Mucosa of rectum (tissue), 2 donors: ENCODE data around the gene ANP32B.

Source experiments
- H3K27ac ChIP-seq, 2 donors: one replicate each; pipeline ENCODE4 v1.7.0; 2013; ENCODE audit warnings: inconsistent platforms in 2 of 2, low read depth in 2 of 2, low read length in 2 of 2
- H3K27me3 ChIP-seq, 2 donors: one replicate each; pipeline ENCODE4 v1.7.0; 2013; ENCODE audit warnings: low read length in 2 of 2; ENCODE audit not compliant: control insufficient read depth in 2 of 2, insufficient read depth in 2 of 2
- H3K36me3 ChIP-seq, 2 donors: one replicate each; pipeline ENCODE4 v1.7.0; 2013; ENCODE audit warnings: low read length in 2 of 2; ENCODE audit not compliant: control insufficient read depth in 2 of 2, insufficient read depth in 2 of 2
- H3K4me1 ChIP-seq, 2 donors: one replicate each; pipeline ENCODE4 v1.7.0; 2013; ENCODE audit warnings: low read length in 2 of 2, mild to moderate bottlenecking in 1 of 2; ENCODE audit not compliant: control insufficient read depth in 2 of 2, insufficient read depth in 2 of 2
- H3K4me3 ChIP-seq, 2 donors: one replicate each; pipeline ENCODE4 v1.7.0; 2013; ENCODE audit warnings: low read length in 2 of 2
- H3K9ac ChIP-seq, 2 donors: one replicate each; pipeline ENCODE4 v1.7.0; 2013; ENCODE audit warnings: low read length in 2 of 2, low read depth in 1 of 2, mild to moderate bottlenecking in 1 of 2
- H3K9me3 ChIP-seq, 2 donors: one replicate each; pipeline ENCODE4 v1.7.0; 2013; ENCODE audit warnings: low read length in 2 of 2; ENCODE audit not compliant: control insufficient read depth in 2 of 2
- donor health status: healthy.
- donor health status: Normal muscosa, but diverticular disease.

Gene ANP32B

DNA sequence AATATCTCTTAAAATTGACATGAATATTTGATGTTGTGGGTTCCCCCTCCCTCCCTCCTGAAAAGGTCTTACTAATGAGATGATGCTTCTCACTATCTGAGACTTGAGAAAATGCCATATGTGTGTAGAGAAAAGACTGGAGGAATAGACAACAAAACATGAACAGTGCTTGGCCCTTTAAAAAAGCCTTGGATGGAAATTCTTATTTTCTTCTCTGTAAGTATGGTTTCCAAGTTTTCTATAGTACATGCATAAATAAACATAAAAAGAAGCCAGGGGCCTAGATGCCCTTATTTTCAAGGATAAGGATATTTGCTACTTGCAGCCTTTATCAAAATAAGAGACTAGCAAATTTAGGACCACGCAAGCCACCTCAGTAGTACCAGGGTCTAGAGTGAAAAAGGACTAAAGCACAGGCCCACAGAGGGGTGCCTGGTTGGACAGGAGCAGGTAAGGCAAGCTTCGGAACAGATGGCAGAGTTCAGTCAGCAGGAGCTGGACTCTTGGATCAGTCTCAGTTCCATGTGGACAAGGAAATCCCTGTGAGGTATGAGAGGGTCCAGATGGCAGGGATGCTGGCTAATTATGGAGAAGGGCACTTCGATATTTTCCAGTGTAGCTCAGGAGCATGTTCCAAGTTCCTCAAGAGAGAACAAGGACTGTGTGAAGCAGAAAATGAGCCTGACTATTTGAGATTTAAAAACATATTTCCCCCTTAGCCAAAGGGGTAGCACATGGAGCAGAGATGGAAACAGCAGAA, 4.6 kb upstream of the ANP32B start:
- Histone ChIP-seq H3K27me3 (no peaks in the 10 kb centered on the region), H3K9me3 (no peaks in the 10 kb centered on the region), H3K4me1 (peaks cover 12 to 13% of the 10 kb centered on the region in 2 donors), H3K4me3 (no peak overlapping the region), H3K27ac (no peak overlapping the region), H3K36me3 (no peaks in the 10 kb centered on the region), H3K9ac (no peak overlapping the region)

- H3K36me3 ChIP-seq, result no peaks in the 10 kb centered on the region
- H3K9ac ChIP-seq, result no peak overlapping the region
- H3K27ac ChIP-seq, result no peak overlapping the region
Measured at GRCh38 chr9:97979788-97980478, 3.2 kb upstream of the ANP32B start.

DNA sequence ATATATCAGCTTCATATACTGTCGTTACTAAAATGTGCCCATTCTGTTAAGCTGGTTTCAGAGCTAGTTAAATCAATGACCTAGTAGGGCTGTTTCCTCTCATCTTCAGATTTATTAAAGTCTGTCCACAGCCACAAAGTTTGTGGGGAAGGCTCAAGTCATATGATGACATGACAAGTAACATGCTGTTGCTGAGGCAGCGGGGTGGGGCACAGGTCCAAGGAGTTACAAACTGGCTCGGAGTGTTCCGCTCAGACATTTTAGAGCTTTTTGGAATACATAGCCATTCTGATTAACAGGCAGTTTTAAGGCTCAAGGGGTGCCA, 2.7 kb upstream of the ANP32B start:
- no peaks in the 10 kb centered on the region for H3K36me3 ChIP-seq
- peaks cover 15 to 17% of the 10 kb centered on the region in 2 donors for H3K4me1 ChIP-seq
- H3K27ac ChIP-seq, result no peak overlapping the region
- H3K4me3 ChIP-seq, result no peak overlapping the region
- no peak overlapping the region for H3K9ac ChIP-seq
- H3K9me3 ChIP-seq, result no peaks in the 10 kb centered on the region
- H3K27me3 ChIP-seq, result no peaks in the 10 kb centered on the region

More at GRCh38 chr9:97979788-97980478, 3.2 kb upstream of the ANP32B start:
- H3K4me3 ChIP-seq, result no peak overlapping the region
- H3K9me3 ChIP-seq, result no peaks in the 10 kb centered on the region
- H3K27me3 ChIP-seq, result no peaks in the 10 kb centered on the region
- H3K4me1 ChIP-seq, result peaks cover 12 to 13% of the 10 kb centered on the region in 2 donors

GRCh38 chr9:97980918-97981845, 2.0 kb upstream of the ANP32B start:
- peak overlapping the region in 1 of 2 donors; percentile 3 for H3K27ac ChIP-seq
- H3K4me1 ChIP-seq, result peaks cover 21 to 22% of the 10 kb centered on the region in 2 donors
- no peaks in the 10 kb centered on the region for H3K27me3 ChIP-seq
- H3K36me3 ChIP-seq, result no peaks in the 10 kb centered on the region
- no peak overlapping the region for H3K9ac ChIP-seq
- no peak overlapping the region for H3K4me3 ChIP-seq
- H3K9me3 ChIP-seq, result no peaks in the 10 kb centered on the region

DNA sequence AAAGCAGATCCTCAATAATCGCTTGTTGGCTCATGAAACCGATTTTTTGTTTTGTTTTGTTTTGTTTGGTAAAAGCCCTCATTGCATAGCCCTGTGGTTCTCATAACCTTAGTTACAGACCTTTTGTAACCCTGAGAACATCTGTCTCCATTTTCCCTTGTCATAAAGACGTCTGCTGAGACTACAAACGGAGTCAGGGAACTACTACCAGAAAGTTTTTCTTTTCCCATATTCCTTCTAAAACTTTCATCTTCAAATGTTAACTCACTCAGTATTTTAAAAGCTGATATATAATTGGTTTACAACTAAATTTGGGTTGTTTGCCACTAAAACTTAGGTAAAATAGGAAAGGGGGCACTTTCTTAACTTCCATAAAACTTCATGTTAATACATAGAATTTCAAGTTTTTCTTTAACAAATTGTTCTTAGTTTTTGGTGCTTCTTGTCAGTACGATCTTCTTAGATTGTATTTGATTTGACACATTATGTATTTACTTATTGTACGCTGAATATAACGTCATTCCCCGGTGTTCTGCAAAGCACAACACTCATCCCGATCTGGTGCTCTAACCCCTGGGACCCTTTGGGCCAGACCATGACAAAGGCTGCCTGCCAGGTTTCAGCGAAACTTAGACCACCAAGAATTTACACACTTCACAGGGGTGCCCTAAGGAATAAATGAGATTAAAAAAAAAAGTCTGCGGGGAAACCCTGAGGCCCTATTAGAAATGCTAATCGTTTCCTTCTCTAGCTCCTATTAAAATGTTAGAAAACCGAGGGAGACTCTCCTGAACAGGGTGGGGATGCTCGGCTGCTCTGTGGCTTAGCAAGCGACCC, 1.1 kb upstream of the ANP32B start:
- H3K9me3 ChIP-seq, result no peaks in the 10 kb centered on the region
- H3K27ac ChIP-seq, result peak overlapping the region; percentile 98
- H3K27me3 ChIP-seq, result no peaks in the 10 kb centered on the region
- no peaks in the 10 kb centered on the region for H3K36me3 ChIP-seq
- peaks cover 22 to 23% of the 10 kb centered on the region in 2 donors for H3K4me1 ChIP-seq
- peak overlapping the region; percentile 81 to 99 for H3K9ac ChIP-seq
- H3K4me3 ChIP-seq, result peak overlapping the region; percentile 75 to 88

GRCh38 chr9:97983589-97984187, 547 bp downstream of the ANP32B start:
- Histone ChIP-seq H3K4me1 (peaks cover 22 to 23% of the 10 kb centered on the region in 2 donors), H3K27me3 (no peaks in the 10 kb centered on the region), H3K9ac (peak overlapping the region; percentile 85 to 99), H3K4me3 (peak overlapping the region; percentile 84 to 88), H3K9me3 (no peaks in the 10 kb centered on the region), H3K27ac (peak overlapping the region; percentile 98), H3K36me3 (no peaks in the 10 kb centered on the region)

- Histone ChIP-seq H3K4me3 (peak overlapping the region; percentile 84 to 88), H3K36me3 (no peaks in the 10 kb centered on the region), H3K27ac (peak overlapping the region; percentile 98), H3K4me1 (peaks cover 23 to 28% of the 10 kb centered on the region in 2 donors), H3K27me3 (no peaks in the 10 kb centered on the region), H3K9ac (peak overlapping the region; percentile 85 to 99), H3K9me3 (no peaks in the 10 kb centered on the region)
Measured at GRCh38 chr9:97984188-97985057, 1.3 kb downstream of the ANP32B start.

- Histone ChIP-seq H3K36me3 (no peaks in the 10 kb centered on the region), H3K4me3 (peak overlapping the region; percentile 84 to 88), H3K4me1 (peaks cover 25 to 28% of the 10 kb centered on the region in 2 donors), H3K9ac (peak overlapping the region; percentile 85 to 99), H3K27ac (peak overlapping the region; percentile 98), H3K27me3 (no peaks in the 10 kb centered on the region), H3K9me3 (no peaks in the 10 kb centered on the region)
Measured at GRCh38 chr9:97985058-97985861, 2.1 kb downstream of the ANP32B start.
